22Rv1 (cell line): ENCODE data around the gene LAMA2.

Source experiments
- ZFX ChIP-seq: fragments of 450-650 bp; IDR thresholded peaks from 2 replicates; pipeline ENCODE4 v1.6.1; 2017; ENCODE audit warnings: antibody characterized with exemption, borderline replicate concordance
- TF ChIP-seq, protein P1 (sequence below): fragments of 450-650 bp; IDR thresholded peaks from 2 replicates; pipeline ENCODE4 v1.5.1; 2017; ENCODE audit warnings: mild to moderate bottlenecking

DNA sequence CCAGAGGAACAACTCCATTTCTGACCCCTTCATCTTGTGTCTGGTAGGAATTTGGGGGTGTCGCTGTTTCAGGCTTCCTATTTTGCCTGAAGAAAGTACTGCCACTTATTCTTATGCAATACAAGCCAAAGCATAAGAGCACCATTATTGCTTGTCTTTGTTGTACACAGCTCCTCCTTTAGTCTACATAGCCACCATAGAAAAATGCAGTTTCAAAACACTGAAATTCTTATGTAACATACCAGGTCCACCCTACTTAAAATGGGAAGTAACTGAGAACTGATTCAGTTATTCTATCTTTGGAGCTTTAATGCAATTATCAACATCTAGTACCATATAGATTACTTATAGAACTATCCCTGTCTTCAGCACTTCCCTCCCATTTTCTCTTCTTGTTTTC is 571.5 kb downstream of the LAMA2 start:
- TF ChIP-seq, protein P1, sequence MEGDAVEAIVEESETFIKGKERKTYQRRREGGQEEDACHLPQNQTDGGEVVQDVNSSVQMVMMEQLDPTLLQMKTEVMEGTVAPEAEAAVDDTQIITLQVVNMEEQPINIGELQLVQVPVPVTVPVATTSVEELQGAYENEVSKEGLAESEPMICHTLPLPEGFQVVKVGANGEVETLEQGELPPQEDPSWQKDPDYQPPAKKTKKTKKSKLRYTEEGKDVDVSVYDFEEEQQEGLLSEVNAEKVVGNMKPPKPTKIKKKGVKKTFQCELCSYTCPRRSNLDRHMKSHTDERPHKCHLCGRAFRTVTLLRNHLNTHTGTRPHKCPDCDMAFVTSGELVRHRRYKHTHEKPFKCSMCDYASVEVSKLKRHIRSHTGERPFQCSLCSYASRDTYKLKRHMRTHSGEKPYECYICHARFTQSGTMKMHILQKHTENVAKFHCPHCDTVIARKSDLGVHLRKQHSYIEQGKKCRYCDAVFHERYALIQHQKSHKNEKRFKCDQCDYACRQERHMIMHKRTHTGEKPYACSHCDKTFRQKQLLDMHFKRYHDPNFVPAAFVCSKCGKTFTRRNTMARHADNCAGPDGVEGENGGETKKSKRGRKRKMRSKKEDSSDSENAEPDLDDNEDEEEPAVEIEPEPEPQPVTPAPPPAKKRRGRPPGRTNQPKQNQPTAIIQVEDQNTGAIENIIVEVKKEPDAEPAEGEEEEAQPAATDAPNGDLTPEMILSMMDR = no peak
- TF ChIP-seq ZFX = no peak
